ENCODE measurements around the gene TBCB. TPM values are rescaled to one million over a fixed set of nuclear protein-coding genes. Genes with fewer than 3 reads are reported as not detected.

The TBCB gene
- polyA plus RNA-seq, 1 experiment = 186 TPM

DNA sequence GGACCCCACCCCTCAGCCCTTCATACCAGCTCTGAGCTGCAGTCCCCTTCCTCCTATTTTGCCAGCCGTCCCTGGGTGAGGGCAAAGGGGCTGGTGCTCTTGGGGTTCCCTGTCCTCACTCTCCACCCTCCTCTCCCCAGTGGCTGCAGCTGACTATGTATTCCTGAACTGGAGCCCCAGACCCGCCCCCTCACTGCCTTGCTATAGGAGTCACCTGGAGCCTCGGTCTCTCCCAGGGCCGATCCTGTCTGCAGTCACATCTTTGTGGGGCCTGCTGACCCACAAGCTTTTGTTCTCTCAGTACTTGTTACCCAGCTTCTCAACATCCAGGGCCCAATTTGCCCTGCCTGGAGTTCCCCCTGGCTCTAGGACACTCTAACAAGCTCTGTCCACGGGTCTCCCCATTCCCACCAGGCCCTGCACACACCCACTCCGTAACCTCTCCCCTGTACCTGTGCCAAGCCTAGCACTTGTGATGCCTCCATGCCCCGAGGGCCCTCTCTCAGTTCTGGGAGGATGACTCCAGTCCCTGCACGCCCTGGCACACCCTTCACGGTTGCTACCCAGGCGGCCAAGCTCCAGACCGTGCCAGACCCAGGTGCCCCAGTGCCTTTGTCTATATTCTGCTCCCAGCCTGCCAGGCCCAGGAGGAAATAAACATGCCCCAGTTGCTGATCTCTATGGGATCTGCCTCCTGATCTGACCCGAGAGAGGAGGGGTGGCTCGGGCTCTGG is 34.6 kb downstream of the TBCB start:
- H3K27me3 ChIP-seq (ENCODE audit: control insufficient read depth, insufficient read depth, low read length) = no peaks in the 10 kb centered on the region
- H3K27ac ChIP-seq (ENCODE audit: low read depth, low read length) = no peak overlapping the region
- ChIA-PET CTCF (no interaction called here), POLR2A (interaction anchor here (1.3 kb wide), 1 partner anchor 10 kb away, joined by 3 read pairs; the partner anchor contains the start of gene CAPNS1)
- no peak for TF ChIP-seq CTCF (IDR thresholded peaks at IDR 0.05; ENCODE audit: low read depth, low read length)
- no peak overlapping the region for H3K4me3 ChIP-seq (ENCODE audit: low read depth, low read length)
- H3K9me3 ChIP-seq (ENCODE audit: control insufficient read depth, insufficient read depth, low read length) = no peaks in the 10 kb centered on the region; the same call in 1 of the 2 replicates
- no peak for DNase-seq (ENCODE audit: low read depth, low spot score)

DNA sequence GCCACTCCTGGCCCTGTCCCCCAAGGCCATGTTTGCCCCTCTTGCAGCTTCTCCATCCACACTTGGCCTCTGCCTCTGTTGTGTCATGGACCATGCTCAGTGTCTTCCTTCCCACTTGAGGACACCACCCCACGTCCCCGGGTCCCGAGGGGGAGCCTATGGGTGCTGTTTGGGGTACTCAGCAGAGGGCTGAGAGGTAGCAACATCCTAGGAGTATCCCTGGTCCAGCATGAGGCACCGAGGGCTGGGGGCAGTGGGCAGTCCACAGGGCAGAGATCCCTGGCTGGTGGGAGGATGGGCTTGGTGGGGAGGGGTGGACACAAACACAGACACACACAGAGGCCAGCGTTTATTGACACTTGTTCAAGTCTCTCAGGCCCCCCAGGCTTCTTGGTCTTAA is 35.3 kb downstream of the TBCB start:
- no peak for TF ChIP-seq CTCF (IDR thresholded peaks at IDR 0.05; ENCODE audit: low read depth, low read length)
- no peaks in the 10 kb centered on the region for H3K27me3 ChIP-seq (ENCODE audit: control insufficient read depth, insufficient read depth, low read length)
- H3K4me3 ChIP-seq (ENCODE audit: low read depth, low read length) = no peak overlapping the region
- no peak for DNase-seq (ENCODE audit: low read depth, low spot score)
- ChIA-PET CTCF (no interaction called here), POLR2A (interaction anchor here (1.3 kb wide), 1 partner anchor 11 kb away, joined by 3 read pairs; the partner anchor contains the start of gene CAPNS1)
- no peaks in the 10 kb centered on the region; the same call in 1 of the 2 replicates for H3K9me3 ChIP-seq (ENCODE audit: control insufficient read depth, insufficient read depth, low read length)
- H3K27ac ChIP-seq (ENCODE audit: low read depth, low read length) = no peak overlapping the region

- ChIA-PET POLR2A (interaction anchor here (0.6 kb wide), 1 partner anchor 45 kb away, joined by 3 read pairs; no protein-coding TSS in a partner anchor), CTCF (no interaction called here)
- Histone ChIP-seq H3K27ac (ENCODE audit: low read depth, low read length) (no peak overlapping the region), H3K27me3 (ENCODE audit: control insufficient read depth, insufficient read depth, low read length) (no peaks in the 10 kb centered on the region), H3K4me3 (ENCODE audit: low read depth, low read length) (peak overlapping the region; percentile 7; the same call in 1 of the 2 replicates), H3K9me3 (ENCODE audit: control insufficient read depth, insufficient read depth, low read length) (no peaks in the 10 kb centered on the region; the same call in 1 of the 2 replicates)
- TF ChIP-seq CTCF (IDR thresholded peaks at IDR 0.05; ENCODE audit: low read depth, low read length) = no peak
- no peak for DNase-seq (ENCODE audit: low read depth, low spot score)
Measured at GRCh38 chr19:36151144-36152018, 36.1 kb downstream of the TBCB start.

- no peak overlapping the region; the same call in 1 of the 2 replicates for H3K4me3 ChIP-seq (ENCODE audit: low read depth, low read length)
- ChIA-PET POLR2A (no interaction called here), CTCF (no interaction called here)
- H3K9me3 ChIP-seq (ENCODE audit: control insufficient read depth, insufficient read depth, low read length) = no peaks in the 10 kb centered on the region; the same call in 1 of the 2 replicates
- DNase-seq (ENCODE audit: low read depth, low spot score) = no peak
- no peak overlapping the region for H3K27ac ChIP-seq (ENCODE audit: low read depth, low read length)
- TF ChIP-seq CTCF (IDR thresholded peaks at IDR 0.05; ENCODE audit: low read depth, low read length) = no peak
- H3K27me3 ChIP-seq (ENCODE audit: control insufficient read depth, insufficient read depth, low read length) = no peaks in the 10 kb centered on the region
Measured at GRCh38 chr19:36152019-36152351, 36.7 kb downstream of the TBCB start.
